ENCODE results near the gene FBXO8. TPM values are rescaled to one million over a fixed set of nuclear protein-coding genes. Genes with fewer than 3 reads are reported as not detected.

FBXO8 gene
- polyA plus RNA-seq, 1 of the 3 experiments (the other 2 are of a cell fraction), result 16.0 TPM

- TF ChIP-seq PBX3 (IDR thresholded peaks at IDR 0.05) (no peak), RCOR1 (IDR thresholded peaks at IDR 0.05; ENCODE audit: low read length) (no peak), POLR2AphosphoS5 (IDR thresholded peaks at IDR 0.05; ENCODE audit: low read depth, low read length) (no peak), RAD21 (IDR thresholded peaks at IDR 0.05; ENCODE audit: low read length) (peak; percentile 68), CTCF (IDR thresholded peaks at IDR 0.05) (peak; percentile 44), TCF12 (IDR thresholded peaks at IDR 0.05) (no peak)
Measured at GRCh38 chr4:174259580-174259979, 23.9 kb downstream of the FBXO8 start (continued).

- H3K4me2 ChIP-seq, result peak overlapping the region; percentile 34; the same call in 1 of the 2 replicates
- no peak overlapping the region for H3K4me3 ChIP-seq (ENCODE audit: low read depth in 2 of 2, low read length in 1 of 2)
- peaks cover 25 to 27% of the 10 kb centered on the region in 2 experiments for H3K4me1 ChIP-seq (ENCODE audit: control insufficient read depth in 1 of 2, insufficient read depth in 2 of 2, low read depth in 1 of 2, low read length in 1 of 2)
- H3K27me3 ChIP-seq (ENCODE audit: insufficient read depth), result no peaks in the 10 kb centered on the region
- no peak overlapping the region for H2AFZ ChIP-seq (ENCODE audit: low read depth)
- H3K9me2 ChIP-seq, result no peaks in the 10 kb centered on the region; the same call in 1 of the 2 replicates
- CTCF ChIA-PET, result interaction anchor here (1.2 to 1.8 kb wide), 4 partner anchors 10 to 54 kb away, joined by 3 to 4 read pairs (median 4); no protein-coding TSS in a partner anchor
- H3K79me2 ChIP-seq (ENCODE audit: insufficient read depth), result 0 out of 2 replicates have a peak, but pooled peaks cover 5% of the 10 kb centered on the region
- WGBS (ENCODE audit: low lambda C conversion rate), result 19% methylated on average over 1 of the region's 1 CpG
- no peaks in the 10 kb centered on the region for H4K20me1 ChIP-seq (ENCODE audit: insufficient read depth)
- peaks cover 5 to 32% of the 10 kb centered on the region in 2 experiments for H3K36me3 ChIP-seq (replicated peaks in 1 of 2; ENCODE audit: control insufficient read depth in 1 of 2, insufficient read depth in 2 of 2, low read length in 1 of 2)
- peak overlapping the region; percentile 57 to 79 for H3K27ac ChIP-seq (ENCODE audit: low read depth in 2 of 2, low read length in 1 of 2)
- H3K9ac ChIP-seq, result no peak overlapping the region
- TF ChIP-seq GABPA (IDR thresholded peaks at IDR 0.05; ENCODE audit: low read depth) (no peak), USF2 (IDR thresholded peaks at IDR 0.05; ENCODE audit: borderline replicate concordance, low read depth, low read length) (no peak), MEF2A (IDR thresholded peaks at IDR 0.05; ENCODE audit: borderline replicate concordance, low read depth) (no peak), EP300 (IDR thresholded peaks at IDR 0.05; ENCODE audit: borderline replicate concordance in 1 of 2, low read depth in 1 of 2, low read length in 1 of 2) (peak in 1 of 2 experiments; percentile 25; a peak in 1 of 4 replicates), TCF12 (IDR thresholded peaks at IDR 0.05) (peak; percentile 33; the same call in 1 of the 2 replicates), JUND (IDR thresholded peaks at IDR 0.05) (peak; percentile 63), POLR2AphosphoS5 (IDR thresholded peaks at IDR 0.05; ENCODE audit: low read depth, low read length) (no peak), SIN3A (IDR thresholded peaks at IDR 0.05; ENCODE audit: borderline replicate concordance, low read depth, low read length) (no peak), NFIC (IDR thresholded peaks at IDR 0.05; ENCODE audit: borderline replicate concordance) (peak; percentile 74), REST (IDR thresholded peaks at IDR 0.05; ENCODE audit: low read depth, low read length) (no peak), PBX3 (IDR thresholded peaks at IDR 0.05) (peak; percentile 59), FOXM1 (IDR thresholded peaks at IDR 0.05; ENCODE audit: low read depth) (no peak), FOSL2 (IDR thresholded peaks at IDR 0.05; ENCODE audit: borderline replicate concordance, low read depth) (peak; percentile 50; the same call in 1 of the 2 replicates), FOXJ3 (CRISPR knock-in tag; IDR thresholded peaks at IDR 0.05) (no peak), CHD2 (IDR thresholded peaks at IDR 0.05; ENCODE audit: low read length, partially characterized antibody) (no peak), TEAD4 (IDR thresholded peaks at IDR 0.05; ENCODE audit: borderline replicate concordance, insufficient read depth) (no peak)
- H3K9me3 ChIP-seq, result no peaks in the 10 kb centered on the region
- peaks cover 13% of the 10 kb centered on the region for H3F3A ChIP-seq (replicated peaks; ENCODE audit: insufficient read depth)
- POLR2A ChIA-PET, result interaction anchor here (2.9 kb wide), 1 partner anchor 40 kb away, joined by 13 read pairs; no protein-coding TSS in a partner anchor
- no peak for DNase-seq
Measured at GRCh38 chr4:174256277-174256713, 27.2 kb downstream of the FBXO8 start.
